ENCODE measurements around the gene GRM2.

GRM2 gene

GRCh38 chr3:51676102-51676640 lies 30.7 kb upstream of the GRM2 start:
- DNase-seq (ENCODE audit: low spot score) = no peak
- TF ChIP-seq, protein P1, sequence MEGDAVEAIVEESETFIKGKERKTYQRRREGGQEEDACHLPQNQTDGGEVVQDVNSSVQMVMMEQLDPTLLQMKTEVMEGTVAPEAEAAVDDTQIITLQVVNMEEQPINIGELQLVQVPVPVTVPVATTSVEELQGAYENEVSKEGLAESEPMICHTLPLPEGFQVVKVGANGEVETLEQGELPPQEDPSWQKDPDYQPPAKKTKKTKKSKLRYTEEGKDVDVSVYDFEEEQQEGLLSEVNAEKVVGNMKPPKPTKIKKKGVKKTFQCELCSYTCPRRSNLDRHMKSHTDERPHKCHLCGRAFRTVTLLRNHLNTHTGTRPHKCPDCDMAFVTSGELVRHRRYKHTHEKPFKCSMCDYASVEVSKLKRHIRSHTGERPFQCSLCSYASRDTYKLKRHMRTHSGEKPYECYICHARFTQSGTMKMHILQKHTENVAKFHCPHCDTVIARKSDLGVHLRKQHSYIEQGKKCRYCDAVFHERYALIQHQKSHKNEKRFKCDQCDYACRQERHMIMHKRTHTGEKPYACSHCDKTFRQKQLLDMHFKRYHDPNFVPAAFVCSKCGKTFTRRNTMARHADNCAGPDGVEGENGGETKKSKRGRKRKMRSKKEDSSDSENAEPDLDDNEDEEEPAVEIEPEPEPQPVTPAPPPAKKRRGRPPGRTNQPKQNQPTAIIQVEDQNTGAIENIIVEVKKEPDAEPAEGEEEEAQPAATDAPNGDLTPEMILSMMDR (IDR thresholded peaks at IDR 0.05; ENCODE audit: extremely low read depth, missing control alignments) = no peak

- no peak for DNase-seq (ENCODE audit: low spot score)
- TF ChIP-seq, protein P1 (IDR thresholded peaks at IDR 0.05; ENCODE audit: extremely low read depth, missing control alignments) = no peak
Observed at GRCh38 chr3:51677358-51677757, 29.5 kb upstream of the GRM2 start.

DNA sequence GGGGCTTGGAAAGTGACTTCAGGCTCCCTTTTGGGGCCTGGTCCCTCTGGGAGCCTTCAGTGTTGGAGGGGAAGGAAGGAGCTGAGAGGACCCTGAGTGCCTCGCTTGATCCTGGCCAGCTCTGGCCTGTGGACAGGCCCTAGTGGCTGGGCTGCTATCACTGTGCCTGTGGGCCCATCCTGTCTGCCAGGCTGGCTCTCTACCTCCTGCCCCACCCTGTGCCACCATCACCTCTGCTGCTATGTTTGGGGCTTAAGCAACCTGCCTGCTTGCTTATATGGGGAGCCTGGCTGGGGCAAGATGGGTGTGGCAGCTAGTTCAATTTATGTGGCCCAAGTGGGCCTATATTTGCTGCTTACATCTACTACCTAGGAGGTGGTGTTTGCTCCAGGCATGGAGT lies 28.7 kb upstream of the GRM2 start:
- TF ChIP-seq, protein P1 (IDR thresholded peaks at IDR 0.05; ENCODE audit: extremely low read depth, missing control alignments) = no peak
- no peak for DNase-seq (ENCODE audit: low spot score)

DNA sequence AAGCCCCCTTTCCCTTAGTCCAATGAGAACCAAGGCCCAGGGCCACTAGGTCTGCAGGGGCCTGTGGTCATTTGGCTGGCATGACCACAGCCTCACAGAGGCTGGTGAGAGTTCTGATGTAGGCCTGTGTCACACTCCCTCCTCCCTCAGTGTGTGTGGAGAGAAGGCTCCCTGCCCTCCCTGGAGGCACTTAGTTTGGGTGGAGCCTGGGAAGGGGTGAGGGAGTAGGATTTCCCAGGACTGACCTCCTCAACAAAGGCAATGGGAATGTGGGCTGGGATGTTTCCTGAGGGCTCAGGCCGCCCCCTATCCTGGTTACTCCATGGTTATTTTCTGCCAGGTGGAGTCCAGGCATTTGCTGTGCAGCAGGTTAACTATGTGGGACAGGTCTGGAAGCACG lies 28.2 kb upstream of the GRM2 start:
- no peak for DNase-seq (ENCODE audit: low spot score)
- TF ChIP-seq, protein P1 (IDR thresholded peaks at IDR 0.05; ENCODE audit: extremely low read depth, missing control alignments) = no peak

DNA sequence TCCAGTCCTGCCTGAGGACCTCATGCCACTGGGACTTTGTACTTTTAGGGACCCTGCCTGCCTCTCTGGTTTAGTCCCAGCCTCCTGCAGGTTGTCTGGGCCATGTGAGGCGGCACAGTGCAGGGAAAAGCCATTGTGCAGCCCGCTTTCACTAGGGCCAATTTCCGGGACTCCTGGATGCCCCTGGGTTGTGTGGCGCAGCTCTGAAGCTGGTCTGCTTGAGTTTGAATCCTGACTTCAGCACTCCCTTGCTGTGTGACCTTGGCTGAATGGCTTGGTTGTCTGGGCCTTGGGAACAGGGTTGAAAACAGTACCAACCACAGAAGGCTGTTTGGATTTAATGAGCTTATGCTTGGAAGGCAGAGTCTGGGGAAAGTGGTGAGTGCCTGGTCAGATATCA lies 27.6 kb upstream of the GRM2 start:
- DNase-seq (ENCODE audit: low spot score) = no peak
- TF ChIP-seq, protein P1 (IDR thresholded peaks at IDR 0.05; ENCODE audit: extremely low read depth, missing control alignments) = no peak

DNA sequence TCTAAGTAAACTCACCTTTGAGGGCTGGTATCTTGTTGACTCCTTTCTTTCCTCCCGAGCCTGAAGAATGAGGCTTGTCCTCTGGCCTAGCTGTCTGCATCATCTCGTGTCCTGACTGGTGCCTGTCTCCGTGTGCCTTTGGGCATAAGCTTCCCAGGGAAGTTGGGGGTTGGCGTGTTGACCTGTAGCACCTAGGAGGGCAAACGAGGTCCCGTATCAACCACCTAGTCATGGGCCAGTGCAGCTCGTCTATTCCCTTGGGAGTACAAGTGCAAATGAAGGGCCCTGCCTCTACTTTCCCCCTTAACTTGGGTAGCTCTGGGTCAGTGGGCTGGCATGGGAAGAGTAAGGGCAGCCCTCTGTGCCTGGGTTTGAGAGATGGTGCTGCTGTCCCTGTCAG lies 27.1 kb upstream of the GRM2 start:
- TF ChIP-seq, protein P1 (IDR thresholded peaks at IDR 0.05; ENCODE audit: extremely low read depth, missing control alignments) = no peak
- DNase-seq (ENCODE audit: low spot score) = no peak

DNA sequence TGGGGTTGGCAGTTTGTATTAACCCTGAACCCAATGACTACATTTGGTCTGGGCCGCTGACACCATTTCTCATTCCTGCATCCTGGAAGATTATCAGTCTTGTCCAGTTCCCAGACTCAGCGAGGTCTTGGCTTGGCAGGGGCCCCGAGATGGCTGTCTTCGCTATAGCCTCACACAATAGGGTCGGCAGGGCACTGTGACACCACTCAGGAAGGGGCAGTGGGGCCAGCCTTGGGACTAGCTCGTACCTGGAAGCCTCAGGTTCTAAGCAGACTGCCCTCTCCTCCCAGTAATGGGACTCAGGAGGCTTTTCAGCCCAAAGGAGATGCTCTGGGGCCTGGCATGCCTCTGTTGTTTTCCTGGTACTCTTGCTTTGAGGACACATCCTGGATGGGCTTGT lies 26.7 kb upstream of the GRM2 start:
- DNase-seq (ENCODE audit: low spot score) = no peak
- TF ChIP-seq, protein P1 (IDR thresholded peaks at IDR 0.05; ENCODE audit: extremely low read depth, missing control alignments) = no peak
